HG03159 (cell line): ENCODE results near the gene RELN.

Source experiments
- ATAC-seq: cut with Tn5 transposase; IDR thresholded peaks from one replicate; pipeline ENCODE4 v1.9.1; 2021; ENCODE audit warnings: mild to moderate bottlenecking, moderate library complexity; ENCODE audit not compliant: unreplicated experiment

Gene RELN

DNA sequence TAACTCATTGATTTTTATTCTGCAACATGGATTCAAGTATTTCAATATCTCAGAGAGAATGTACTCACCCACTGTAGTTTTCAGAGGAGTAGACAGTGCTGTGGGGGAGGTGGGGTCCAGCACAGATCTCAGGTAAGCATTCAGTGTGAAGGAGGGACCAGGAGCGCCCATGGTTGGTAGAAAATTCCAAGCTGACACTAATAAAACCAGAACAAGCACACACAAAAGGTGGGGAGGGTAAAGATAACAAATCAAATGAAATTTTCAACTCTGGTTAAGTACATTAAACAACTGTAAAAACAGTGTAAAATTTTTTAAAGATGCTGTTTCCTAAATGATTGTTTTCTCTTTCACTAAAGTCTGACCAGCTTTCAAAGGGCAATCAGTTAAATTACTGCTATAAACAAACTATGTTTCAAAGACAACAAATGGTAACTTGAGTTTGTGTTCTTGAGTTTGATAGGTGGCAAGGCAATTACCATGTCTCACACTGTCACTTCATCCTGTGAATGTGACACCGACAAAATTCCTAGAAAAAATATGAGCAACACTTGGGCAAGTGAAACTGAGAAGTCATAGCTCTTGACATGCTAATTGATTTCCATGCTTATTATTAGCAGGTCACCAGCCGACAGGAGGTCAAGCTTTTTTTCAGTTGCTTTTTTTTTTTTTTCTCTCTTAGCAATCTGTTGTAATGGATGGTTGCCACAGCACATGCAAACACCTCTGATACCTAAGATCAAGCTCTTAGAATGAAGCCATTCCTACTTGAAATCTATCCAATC is 337.7 kb downstream of the RELN start:
- ATAC-seq: no peak

DNA sequence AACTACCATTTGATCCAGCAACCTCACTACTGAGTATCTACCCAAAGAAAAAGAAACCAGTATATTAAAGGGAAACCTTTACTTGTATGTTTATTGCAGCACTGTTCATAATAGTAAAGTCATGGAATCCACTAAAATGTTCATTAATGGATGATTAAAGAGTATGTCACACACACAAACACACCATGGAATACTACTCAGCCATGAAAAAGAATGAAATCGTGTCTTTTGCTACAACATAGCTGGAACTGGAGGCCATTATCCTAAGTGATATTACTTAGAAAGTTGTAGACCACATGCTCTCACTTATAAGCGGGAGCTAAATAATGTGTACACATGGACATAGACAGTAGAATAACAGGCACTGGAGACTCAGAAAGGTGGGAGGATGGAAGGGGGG is 340.4 kb downstream of the RELN start:
- ATAC-seq: no peak

DNA sequence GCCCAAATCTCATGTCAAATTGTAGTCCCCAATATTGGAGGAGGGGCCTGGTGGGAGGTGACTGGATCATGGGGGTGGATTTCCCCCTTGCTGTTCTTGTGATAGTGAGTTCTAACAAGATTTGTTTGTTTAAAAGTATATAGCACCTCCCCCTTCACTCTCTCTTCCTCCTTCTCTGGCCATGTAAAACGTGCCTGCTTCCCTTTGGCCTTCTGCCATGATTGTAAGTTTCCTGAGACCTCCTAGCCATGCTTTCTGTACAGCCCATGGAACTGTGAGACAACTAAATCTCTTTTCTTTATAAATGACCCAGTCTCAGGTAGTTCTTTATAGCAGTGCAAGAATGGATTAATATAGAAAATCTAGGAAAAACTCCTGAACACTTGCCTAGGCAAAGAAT is 341.3 kb downstream of the RELN start:
- ATAC-seq: no peak

DNA sequence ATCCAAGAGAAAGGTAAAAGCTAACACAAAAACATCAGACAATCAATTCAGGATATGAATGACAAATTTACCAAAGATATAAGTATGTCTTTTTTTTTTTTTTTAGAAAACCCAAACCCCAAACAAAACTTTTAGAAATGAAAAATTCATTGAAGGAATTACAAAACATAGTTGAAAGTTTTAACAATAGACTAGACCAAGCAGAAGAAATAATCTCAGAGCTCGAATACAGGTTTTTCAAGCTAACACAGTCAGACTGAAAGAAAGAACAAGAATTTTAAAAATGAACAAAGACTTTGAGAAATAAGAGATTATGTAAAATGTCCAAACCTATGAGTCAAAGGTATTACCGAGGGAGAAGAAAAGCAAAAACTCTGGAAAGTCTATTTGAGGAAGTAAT is 345.1 kb downstream of the RELN start:
- no peak for ATAC-seq

DNA sequence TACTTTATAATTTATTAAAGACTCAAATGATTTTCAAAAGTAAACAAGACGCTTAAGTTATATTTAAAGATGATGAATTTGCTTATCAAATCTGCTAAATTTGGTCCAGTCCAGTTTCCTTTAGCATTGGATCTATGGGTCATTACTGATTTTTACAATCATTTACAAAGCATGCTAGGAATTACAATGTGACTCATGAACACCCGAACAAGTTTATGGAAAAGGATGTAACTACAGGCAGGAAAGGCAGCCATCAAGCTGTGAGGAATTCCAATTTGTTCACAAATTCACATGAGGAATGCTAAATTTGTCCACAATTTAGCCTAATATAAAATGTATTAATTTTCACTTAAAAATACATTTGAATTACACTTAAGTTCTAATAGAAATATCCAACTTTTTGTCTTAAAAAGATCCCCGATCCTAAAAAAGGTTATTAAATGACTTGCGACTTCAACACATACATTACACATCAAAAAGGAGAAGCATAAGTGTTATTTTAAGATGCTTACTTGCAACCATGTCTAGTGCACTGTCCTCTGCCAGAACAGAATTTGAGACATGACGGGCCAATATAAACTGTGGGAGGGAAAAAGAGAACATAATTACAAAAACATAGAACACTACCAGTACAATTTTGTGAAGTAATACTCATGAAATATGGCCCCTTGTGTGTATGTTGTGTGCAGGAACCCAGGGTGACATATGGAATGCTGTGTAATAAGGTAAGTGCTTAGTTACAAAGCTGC is 349.3 kb downstream of the RELN start:
- ATAC-seq: no peak

DNA sequence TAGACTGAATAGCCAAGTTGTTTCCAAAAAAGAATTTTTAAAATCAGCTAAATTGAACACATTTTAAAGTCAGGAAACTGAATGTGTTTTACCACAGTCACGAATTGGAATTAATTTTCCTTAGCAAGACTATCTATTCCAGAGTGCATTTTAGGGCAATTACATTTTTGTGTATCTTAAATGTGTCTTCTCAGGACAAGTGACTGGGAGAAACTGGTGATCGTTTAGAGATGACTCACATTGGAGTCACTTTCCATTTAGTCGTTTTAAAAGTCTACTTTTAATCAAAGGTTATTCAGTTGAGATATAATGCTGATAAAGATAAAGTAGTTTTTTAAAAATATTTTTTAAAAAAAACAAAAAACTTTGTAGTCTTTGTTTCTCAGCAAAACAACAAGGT is 351.7 kb downstream of the RELN start:
- no peak for ATAC-seq

DNA sequence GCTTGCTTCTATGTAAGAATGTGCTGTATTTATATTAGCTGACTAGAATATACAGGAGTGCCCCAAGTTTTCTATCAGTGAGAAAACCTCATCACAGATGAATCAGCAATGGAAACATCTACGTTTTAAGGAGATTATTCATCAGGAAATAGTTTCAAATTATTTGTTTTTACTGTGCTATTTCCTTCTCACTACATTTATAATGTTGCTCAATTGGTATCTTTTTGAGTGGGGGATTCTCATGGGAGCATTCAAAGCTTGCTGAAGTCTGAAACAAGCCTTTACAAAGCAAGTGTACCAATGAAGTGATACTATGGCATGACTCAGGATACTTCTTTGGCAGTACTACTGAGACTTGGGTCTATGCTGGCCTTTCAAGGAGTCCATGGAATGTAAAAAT is 352.4 kb downstream of the RELN start:
- ATAC-seq: no peak

DNA sequence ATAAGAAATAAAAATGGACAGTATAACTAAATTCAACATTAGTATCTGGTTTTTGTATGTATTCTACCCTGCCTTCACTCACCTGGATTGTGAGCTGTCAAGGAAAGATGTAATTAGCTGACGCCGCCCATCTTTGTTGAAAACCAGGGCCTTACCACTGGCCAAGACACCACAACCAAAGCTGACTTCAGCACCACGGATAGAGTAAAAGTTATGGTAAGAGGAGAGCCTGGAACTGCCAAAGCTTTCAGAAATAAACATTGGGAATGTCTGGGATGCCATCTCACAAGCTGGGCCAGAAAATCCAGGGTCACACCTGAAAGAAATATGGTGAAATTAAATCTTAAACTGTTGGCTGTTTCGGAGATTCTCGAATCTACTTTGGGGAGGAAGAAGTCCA is 353.3 kb downstream of the RELN start:
- no peak for ATAC-seq

DNA sequence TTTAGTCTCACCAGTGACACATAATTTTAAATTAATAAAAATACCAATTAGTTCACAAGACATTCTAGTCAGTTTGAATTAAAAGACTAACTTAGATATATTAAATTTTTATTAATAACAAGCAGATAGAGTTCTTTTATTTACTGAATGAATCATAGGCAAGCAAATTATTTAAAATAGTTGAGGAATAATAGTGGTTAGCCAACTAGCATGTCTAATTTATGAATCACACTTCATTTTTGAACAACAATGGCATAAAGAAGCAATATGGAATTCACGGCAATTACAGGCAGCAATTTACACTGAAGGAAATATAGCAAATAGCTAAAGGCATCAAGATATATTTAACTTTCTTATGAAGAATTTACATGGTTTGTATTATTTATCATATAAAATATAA is 356.5 kb downstream of the RELN start:
- ATAC-seq: no peak

DNA sequence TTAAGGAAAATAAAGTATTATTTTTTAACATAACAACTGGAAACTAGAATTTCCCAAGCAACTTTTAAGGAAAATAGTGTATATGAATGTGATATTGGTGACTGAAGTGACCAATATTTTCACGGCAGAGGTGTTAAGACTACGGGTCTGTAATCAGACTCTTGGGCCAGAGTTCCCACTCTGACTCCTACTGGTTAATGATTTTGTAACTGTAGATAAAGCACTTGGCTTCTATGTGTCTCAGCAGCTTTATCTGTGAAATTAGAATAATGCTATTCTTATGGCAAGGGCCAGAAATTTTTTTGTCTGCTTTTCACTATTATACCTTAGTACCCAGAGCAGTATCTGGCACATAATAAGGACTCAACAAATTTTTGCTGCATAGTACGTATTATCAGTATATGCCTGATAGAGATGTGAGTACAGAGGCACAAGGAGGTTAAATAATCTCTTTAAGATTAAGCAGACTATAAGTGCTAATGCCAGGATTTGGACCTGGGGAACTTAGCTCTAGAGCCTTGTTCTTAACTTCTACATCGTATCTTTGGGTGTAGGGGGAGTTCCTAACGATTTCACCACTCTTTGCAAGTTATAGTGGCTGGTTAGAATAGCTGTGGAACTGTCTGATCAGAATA is 357.3 kb downstream of the RELN start:
- no peak for ATAC-seq

DNA sequence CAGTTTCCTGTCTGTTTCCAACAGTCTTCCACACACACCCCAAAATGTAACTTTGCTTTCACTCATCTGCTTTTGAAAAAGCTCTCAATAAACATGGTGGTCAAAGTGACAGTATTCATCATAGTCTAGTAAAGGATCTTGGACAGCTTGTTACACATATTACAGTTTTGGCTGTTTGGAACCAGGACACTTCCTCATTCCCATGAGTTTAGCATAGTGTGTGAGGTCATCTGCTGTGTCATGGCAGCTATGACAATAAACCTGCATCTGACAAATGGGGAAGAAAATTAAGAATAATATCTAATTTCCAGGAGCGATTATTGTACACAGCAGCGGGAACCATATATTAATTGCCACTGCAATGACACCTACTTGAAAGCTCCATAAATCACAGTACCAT is 359.1 kb downstream of the RELN start:
- no peak for ATAC-seq

DNA sequence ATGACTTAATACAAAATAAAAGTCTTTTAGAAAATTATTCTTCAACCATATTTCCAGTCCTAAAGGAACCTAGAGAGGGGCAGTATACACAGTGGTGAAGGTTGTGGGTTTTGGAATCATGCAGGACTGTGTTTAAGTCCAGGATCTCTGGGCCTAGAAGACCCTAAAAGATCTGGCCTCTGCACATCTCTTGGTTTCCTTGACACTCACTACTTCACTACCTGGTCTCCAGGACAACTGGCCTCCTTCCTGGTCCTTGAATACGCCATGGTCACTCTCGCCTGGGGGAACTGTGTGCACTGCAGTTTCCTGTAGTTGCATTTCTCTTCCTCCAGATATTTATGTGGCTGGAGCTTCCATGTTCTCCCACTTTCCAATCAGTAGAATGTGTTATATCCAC is 360.7 kb downstream of the RELN start:
- no peak for ATAC-seq

DNA sequence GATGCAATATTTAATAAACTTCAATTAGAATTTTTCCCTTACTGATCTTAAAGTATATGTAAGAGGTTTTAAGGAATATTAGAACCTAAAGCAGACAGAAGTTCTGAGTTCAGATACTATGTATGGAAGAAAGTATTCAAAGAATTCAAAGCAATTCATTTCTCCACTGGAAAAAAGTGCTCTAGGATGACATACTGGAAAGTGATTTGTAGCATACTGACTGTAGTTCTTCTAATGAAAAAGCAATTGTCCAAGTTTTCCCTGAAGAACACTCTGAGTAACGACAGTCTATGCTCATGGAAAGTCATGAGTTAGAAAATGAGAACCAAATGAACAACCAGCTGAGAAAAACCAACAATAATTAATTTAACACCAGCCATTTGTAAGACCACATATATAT is 362.7 kb downstream of the RELN start:
- no peak for ATAC-seq

DNA sequence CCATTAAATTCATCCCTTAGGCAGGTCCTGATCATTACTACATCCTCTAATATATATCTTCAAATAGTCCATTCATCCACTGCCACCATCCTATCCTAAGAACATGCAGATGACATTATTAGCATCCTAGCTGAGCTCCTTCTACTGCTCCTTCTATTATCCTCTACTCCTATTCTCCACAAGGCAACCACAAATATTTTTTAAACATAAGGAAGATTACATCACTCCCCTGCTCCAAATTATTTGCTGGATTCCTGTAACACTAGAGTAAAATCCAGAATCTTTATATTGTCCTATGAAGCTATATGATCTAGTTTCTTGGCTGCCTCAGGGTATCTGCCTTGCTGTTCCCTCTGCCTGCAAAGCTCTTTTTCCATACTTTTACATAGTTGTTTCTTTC is 367.2 kb downstream of the RELN start:
- ATAC-seq: no peak

DNA sequence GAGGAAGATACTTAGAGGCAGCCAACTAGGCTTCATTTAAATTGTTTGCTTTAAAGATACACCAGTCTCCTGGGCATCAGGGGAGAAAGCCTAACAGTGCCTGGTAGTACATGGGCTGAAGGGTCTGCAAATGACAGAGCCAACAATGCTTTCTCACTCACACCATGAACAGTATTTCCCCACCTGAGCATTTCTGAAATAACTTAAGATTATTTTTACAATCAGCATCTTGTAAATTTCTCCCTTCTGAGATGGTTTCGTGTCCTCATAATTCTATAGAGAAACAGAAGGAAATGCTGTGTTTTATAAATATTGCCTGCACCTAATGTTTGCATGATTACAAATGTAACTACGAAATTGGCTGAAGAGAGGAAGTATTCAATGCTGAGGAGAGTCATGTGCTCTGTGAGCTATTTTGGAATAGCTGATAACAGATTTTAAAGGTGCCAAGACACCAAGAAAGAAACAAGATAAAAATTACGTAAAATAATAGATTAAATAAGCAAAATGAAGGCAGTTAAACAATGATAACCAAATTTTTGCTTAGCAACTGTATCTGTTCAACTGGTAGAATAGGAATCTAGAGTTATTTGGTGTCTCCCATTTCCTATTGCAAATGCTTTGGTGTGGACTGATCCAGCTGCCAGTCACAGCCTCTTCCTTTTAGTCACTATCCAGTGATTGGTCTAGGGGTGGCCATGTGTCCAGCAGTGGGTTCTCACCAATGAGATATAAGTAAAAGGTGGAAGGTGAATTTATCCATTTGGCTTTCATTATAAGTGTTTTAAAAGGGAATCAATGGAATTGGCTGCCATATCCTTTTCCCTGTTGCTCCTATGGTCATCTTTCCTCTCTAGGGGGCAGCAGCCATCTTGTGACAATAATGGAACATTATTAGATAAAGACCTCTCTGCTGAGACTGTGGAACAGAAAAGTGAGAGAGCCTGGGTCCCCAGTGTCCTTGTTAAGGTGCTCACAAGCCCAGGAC is 375.5 kb downstream of the RELN start:
- ATAC-seq: no peak

DNA sequence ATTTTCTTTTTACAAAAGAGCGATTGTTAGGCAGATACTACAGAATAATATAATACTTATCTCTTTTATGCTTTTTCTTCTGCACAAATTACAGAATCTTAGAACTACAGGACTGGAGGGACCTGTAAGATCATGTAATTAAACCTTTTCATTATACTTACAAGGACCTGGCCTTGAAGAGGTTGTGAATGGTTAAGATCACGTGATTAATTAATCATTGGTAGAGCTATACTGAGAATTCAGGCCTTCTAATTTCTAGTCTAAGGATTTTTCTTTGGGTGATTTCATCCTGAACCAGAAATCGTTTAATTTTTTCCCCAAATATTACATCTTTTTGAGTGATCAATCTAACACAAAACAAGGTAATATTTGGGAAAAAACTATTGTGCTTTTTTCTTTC is 379.7 kb downstream of the RELN start:
- ATAC-seq: no peak

DNA sequence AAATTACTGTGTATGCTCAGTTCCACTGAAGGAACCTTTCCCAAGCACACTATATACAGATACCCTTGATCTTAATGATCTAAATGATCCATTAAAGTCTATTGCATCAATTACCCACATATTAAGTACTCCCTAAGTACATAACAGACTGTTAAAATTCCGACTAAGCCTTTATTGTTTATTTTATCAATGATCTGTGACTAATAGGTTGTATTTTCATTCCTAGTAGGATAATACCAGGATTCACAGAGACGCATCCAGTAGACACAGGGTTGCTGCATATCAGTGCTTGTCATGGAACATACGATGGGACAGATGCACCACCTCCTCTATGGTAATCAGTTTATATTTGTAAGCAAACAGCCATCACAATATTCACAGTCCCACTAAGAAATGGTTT is 383.8 kb downstream of the RELN start:
- no peak for ATAC-seq

DNA sequence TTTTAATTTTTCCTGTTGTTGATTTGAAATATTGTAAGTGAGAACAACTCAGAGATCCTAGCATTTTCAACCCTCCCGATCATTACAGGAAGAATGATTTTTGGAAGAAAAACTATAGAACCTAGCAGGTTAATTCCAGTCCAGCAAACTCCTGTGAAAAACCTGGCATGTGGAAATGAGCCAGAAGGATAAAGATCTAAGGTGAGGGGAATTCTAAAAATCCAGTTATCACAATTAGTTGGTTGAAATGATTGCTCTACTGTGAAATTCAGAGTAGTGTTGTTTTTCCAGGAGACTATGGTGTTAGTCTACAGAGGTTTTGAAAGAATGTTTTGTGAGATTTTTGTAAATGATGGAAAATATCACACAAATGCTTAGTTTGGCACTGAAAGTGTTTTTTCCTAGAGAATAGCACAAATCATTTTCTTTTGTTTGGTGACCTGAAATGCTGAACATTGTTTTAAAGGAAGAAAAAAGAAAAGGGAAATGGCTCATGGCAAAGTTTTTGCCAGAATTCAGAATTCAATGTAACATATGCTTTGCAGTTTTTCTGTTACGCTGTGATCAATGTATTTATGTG is 391.0 kb downstream of the RELN start:
- no peak for ATAC-seq

DNA sequence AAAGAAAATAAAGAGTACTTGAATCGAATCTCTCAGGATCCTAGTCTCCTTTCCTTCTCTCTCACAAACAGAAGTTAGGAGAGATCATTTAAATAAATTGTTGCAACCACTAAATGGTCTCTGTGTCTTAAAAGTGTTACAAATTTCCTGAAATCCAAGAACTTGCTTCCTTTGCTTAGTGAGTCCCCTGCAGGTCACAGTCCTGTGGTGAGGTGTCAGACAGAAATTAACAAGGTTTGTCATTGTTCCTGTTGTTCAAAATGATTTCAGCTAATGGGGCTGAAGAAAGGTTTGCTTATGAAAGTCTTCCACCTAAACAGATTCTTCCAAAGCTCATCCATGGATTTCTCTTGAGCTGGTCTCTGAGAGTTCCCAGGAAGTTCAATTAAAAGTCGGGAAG is 391.9 kb downstream of the RELN start:
- no peak for ATAC-seq

DNA sequence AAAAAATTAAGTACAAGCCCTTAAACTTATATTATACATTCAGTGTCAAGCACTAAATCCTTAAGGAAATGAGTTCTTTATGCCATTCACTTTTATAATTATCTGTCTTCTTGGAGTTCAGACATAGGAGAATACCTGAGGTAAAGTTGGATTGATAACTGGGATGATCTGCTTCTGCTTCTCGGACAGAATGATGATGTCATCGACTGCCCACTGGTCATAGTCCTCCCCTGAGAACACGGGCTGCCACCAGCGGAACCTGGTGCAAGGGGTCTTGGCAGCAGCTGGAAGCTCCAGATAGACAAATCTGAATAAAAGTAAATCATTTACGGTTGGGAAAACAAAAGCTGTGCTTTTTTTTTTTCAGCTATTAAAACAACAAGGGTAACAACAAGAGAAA is 395.3 kb downstream of the RELN start:
- ATAC-seq: no peak

DNA sequence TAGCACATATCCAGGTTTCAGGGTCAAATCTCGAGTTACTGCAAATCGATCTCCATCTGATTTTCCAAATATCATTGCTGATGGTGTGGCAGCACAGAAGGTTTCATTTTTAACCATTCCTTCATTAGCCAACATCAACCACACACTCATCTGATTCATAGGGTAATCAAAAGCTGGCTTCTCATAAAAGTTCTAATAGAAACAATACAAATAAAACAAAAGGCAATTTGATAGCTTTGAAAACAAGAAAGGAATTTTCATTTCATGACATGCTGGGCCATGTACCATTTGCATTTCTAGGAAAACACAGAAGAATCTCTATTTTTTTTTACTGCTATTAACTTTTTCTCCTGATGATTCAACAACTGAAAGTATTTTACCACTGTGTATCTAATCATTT is 395.8 kb downstream of the RELN start:
- no peak for ATAC-seq
